T47D (cell line): ENCODE measurements around the gene RMND5B.
"Not testable (repeated sequence)": the region's sequence is repeated elsewhere in the genome, so short reads cannot be mapped to it uniquely, and the experiment has no call there.

Experiments used
- DNase-seq, 2 experiments: peaks; one replicate each; pipeline versions ENCODE4 v3.0.0 to v3.0.0-alpha.2; 2011 to 2012; ENCODE audit warnings: low read depth in 1 of 2, low spot score in 1 of 2
- JUND ChIP-seq: IDR thresholded peaks from 2 replicates; pipeline ENCODE4 v1.6.1; 2012; ENCODE audit warnings: low read depth
- in situ Hi-C: cut with HindIII; loops from 2 replicates; pipeline ENCODE4 v1.10.0; 2016; ENCODE audit warnings: low sequenced_read_pairs, low pct_unique_long_range_greater_than_20kb

RMND5B gene

GRCh38 chr5:178180141-178180863 is 49.5 kb downstream of the RMND5B start:
- TF ChIP-seq JUND, result no peak
- in situ Hi-C loops, result no loop called here
- peak in 1 of 2 experiments; percentile 83 for DNase-seq

GRCh38 chr5:178182158-178182876 is 51.5 kb downstream of the RMND5B start:
- no peak for DNase-seq
- TF ChIP-seq JUND, result no peak
- in situ Hi-C loops, result no loop called here

GRCh38 chr5:178186427-178186826 is 55.6 kb downstream of the RMND5B start:
- TF ChIP-seq JUND, result no peak
- in situ Hi-C loops, result no loop called here
- DNase-seq, result no peak

GRCh38 chr5:178187014-178187413 is 56.2 kb downstream of the RMND5B start, which contains the start of gene GMCL2:
Gene GMCL2, minus strand, starts transcription at chr5:178187371. Its CDS starts 72 bp downstream, at chr5:178187299.
- DNase-seq, result no peak
- no peak for TF ChIP-seq JUND
- in situ Hi-C loops, result no loop called here

GRCh38 chr5:178189433-178189832 is 58.6 kb downstream of the RMND5B start:
- no peak for TF ChIP-seq JUND
- DNase-seq, result no peak
- in situ Hi-C loops, result no loop called here

GRCh38 chr5:178191661-178192060 is 60.8 kb downstream of the RMND5B start:
- no peak for TF ChIP-seq JUND
- DNase-seq, result no peak
- in situ Hi-C loops, result no loop called here

- TF ChIP-seq JUND, result no peak
- in situ Hi-C loops, result no loop called here
Measured at GRCh38 chr5:178192244-178192643, 61.4 kb downstream of the RMND5B start.

GRCh38 chr5:178192787-178193186 is 62.0 kb downstream of the RMND5B start:
- DNase-seq, result no peak
- in situ Hi-C loops, result no loop called here
- no peak for TF ChIP-seq JUND

More at GRCh38 chr5:178192244-178192643, 61.4 kb downstream of the RMND5B start:
- peak in 1 of 2 experiments; percentile 57 for DNase-seq

GRCh38 chr5:178193251-178193809 is 62.5 kb downstream of the RMND5B start:
- DNase-seq, result no peak
- no peak for TF ChIP-seq JUND
- in situ Hi-C loops, result no loop called here

GRCh38 chr5:178194026-178194425 is 63.2 kb downstream of the RMND5B start:
- no peak for TF ChIP-seq JUND
- no peak for DNase-seq
- in situ Hi-C loops, result no loop called here

GRCh38 chr5:178196281-178196812 is 65.5 kb downstream of the RMND5B start:
- no peak for TF ChIP-seq JUND
- DNase-seq, result no peak
- in situ Hi-C loops, result no loop called here

- no peak for TF ChIP-seq JUND
- in situ Hi-C loops, result no loop called here
- DNase-seq, result no peak
Measured at GRCh38 chr5:178196986-178197385, 66.2 kb downstream of the RMND5B start.

GRCh38 chr5:178198151-178198550 is 67.3 kb downstream of the RMND5B start:
- in situ Hi-C loops, DNase-seq: not testable (repeated sequence)
